GM12878 (cell line): Measurements from ENCODE around the gene ROPN1B. TPM values are rescaled to one million over a fixed set of nuclear protein-coding genes. Genes with fewer than 3 reads are reported as not detected.

Source experiments
- ATAC-seq: fragments of 200-7000 bp; cut with Tn5 transposase; 3 replicates; pipeline ENCODE4 v1.9.1; 2020; ENCODE audit warnings: mild to moderate bottlenecking, moderate library complexity
- BruUV-seq: library from RNA; stranded (reverse); fragments of 400-500 nt; replicated peaks from 2 replicates; lab custom pipeline; 2021; lab: Mats Ljungman, UMichigan
- CTCF ChIA-PET: fragments of 300-600 bp; sonication (Branson Sonifier 250); formaldehyde crosslinking; extraction: SDS; loops from one replicate; lab custom pipeline; 2021; ENCODE audit warnings: inconsistent platforms; lab: Yijun Ruan, JAX
- POLR2A ChIA-PET: fragments of 350-600 bp; formaldehyde crosslinking; extraction: SDS; loops from one replicate; lab custom pipeline; 2021; ENCODE audit warnings: inconsistent platforms; lab: Charles Lee
- RAD21 ChIA-PET: fragments of 300-600 bp; sonication (Branson Sonifier 250); formaldehyde crosslinking; loops from one replicate; lab custom pipeline; 2023; ENCODE audit warnings: antibody characterized with exemption; ENCODE audit not compliant: unreplicated experiment; lab: Charles Lee
- SMC1A ChIA-PET: fragments of 300-600 bp; sonication (Branson Sonifier 250); formaldehyde crosslinking; loops from one replicate; lab custom pipeline; 2023; ENCODE audit not compliant: unreplicated experiment, uncharacterized antibody; lab: Charles Lee
- DNase-seq: peaks from one replicate; pipeline ENCODE4 v3.0.0-alpha.2; 2011; ENCODE audit warnings: low read depth, low spot score
- FAIRE-seq: peaks from 3 replicates; lab custom pipeline; 2011; peaks lifted over from hg19 to GRCh38; lab: Jason Lieb, UNC
- H2AFZ ChIP-seq: 2 replicates; pipeline ENCODE4 v1.6.0; 2011; ENCODE audit warnings: low read depth, low read length, control low read depth; ENCODE audit not compliant: control insufficient read depth
- H3K27ac ChIP-seq: 2 replicates; pipeline ENCODE4 v1.5.1; 2011; ENCODE audit warnings: control low read depth; ENCODE audit not compliant: control insufficient read depth, insufficient read depth
- H3K27me3 ChIP-seq, 2 experiments: replicated peaks in 1 of 2; 2 replicates each; pipeline versions ENCODE4 v1.6.0 to v1.6.1; 2011; ENCODE audit warnings: low read length in 1 of 2; ENCODE audit not compliant: control insufficient read depth in 2 of 2, insufficient read depth in 2 of 2
- H3K36me3 ChIP-seq, 2 experiments: 2 replicates each; pipeline ENCODE4 v1.5.1; 2011; ENCODE audit warnings: low read length in 1 of 2; ENCODE audit not compliant: control insufficient read depth in 2 of 2, insufficient read depth in 2 of 2
- H3K4me1 ChIP-seq: 2 replicates; pipeline ENCODE4 v1.6.1; 2011; ENCODE audit warnings: mild to moderate bottlenecking, low read length, moderate library complexity, mixed read lengths; ENCODE audit not compliant: control insufficient read depth, insufficient read depth
- H3K4me2 ChIP-seq: 2 replicates; pipeline ENCODE4 v1.6.0; 2011; ENCODE audit warnings: control low read depth; ENCODE audit not compliant: control insufficient read depth, insufficient read depth
- H3K4me3 ChIP-seq: fragments of 200-600 bp; sonication (generic); 2 replicates; pipeline ENCODE4 v1.5.1; 2016
- H3K79me2 ChIP-seq: 2 replicates; pipeline ENCODE4 v1.6.0; 2011; ENCODE audit warnings: low read length; ENCODE audit not compliant: control insufficient read depth, insufficient read depth
- H3K9ac ChIP-seq: 2 replicates; pipeline ENCODE4 v1.8.0; 2011; ENCODE audit warnings: low read length, control low read depth, mixed read lengths; ENCODE audit not compliant: control insufficient read depth, insufficient read depth
- H3K9me3 ChIP-seq: replicated peaks from 3 replicates; pipeline ENCODE4 v1.5.1; 2011; ENCODE audit warnings: mild to moderate bottlenecking, low read length; ENCODE audit not compliant: control insufficient read depth, insufficient read depth
- H4K20me1 ChIP-seq: 2 replicates; pipeline ENCODE4 v1.6.0; 2011; ENCODE audit not compliant: control insufficient read depth, insufficient read depth
- ASH2L ChIP-seq: fragments of 300-600, 200-600 bp; sonication (generic); IDR thresholded peaks from 2 replicates; pipeline ENCODE4 v1.6.1; 2017; ENCODE audit warnings: low read depth, mild to moderate bottlenecking, borderline replicate concordance
- EZH2 ChIP-seq: IDR thresholded peaks from 2 replicates; pipeline ENCODE4 v1.6.1; 2012; ENCODE audit warnings: low read depth, mild to moderate bottlenecking, control low read depth, inconsistent platforms, low read length, borderline replicate concordance; ENCODE audit not compliant: control insufficient read depth
- HCFC1 ChIP-seq: fragments of 150-350 bp; IDR thresholded peaks from 2 replicates; pipeline ENCODE4 v1.6.1; 2014; ENCODE audit warnings: low read length
- MTA2 ChIP-seq: fragments of 450-650 bp; IDR thresholded peaks from 2 replicates; pipeline ENCODE4 v1.6.1; 2016; ENCODE audit warnings: low read depth, mild to moderate bottlenecking, moderate library complexity
- NFYB ChIP-seq: IDR thresholded peaks from 2 replicates; pipeline ENCODE4 v1.6.1; 2011; ENCODE audit warnings: low read depth, mild to moderate bottlenecking, low read length, improper control_type of control experiment, moderate library complexity; ENCODE audit not compliant: insufficient read depth
- NR2F1 ChIP-seq: fragments of 450-650 bp; conservative IDR thresholded peaks from 2 replicates; pipeline ENCODE4 v1.6.1; 2017; ENCODE audit warnings: mild to moderate bottlenecking
- SPI1 ChIP-seq: IDR thresholded peaks from 2 replicates; pipeline ENCODE4 v1.6.1; 2011; ENCODE audit warnings: low read depth, mild to moderate bottlenecking, low read length, moderate library complexity, borderline replicate concordance; ENCODE audit not compliant: insufficient read depth
- WRNIP1 ChIP-seq: IDR thresholded peaks from 2 replicates; pipeline ENCODE4 v1.6.1; 2011; ENCODE audit warnings: low read depth, low read length, improper control_type of control experiment, borderline replicate concordance
- ZNF384 ChIP-seq: IDR thresholded peaks from 2 replicates; pipeline ENCODE4 v1.6.1; 2012; ENCODE audit warnings: low read depth, mild to moderate bottlenecking, low read length, improper control_type of control experiment, borderline replicate concordance
- WGBS: methylation state at CpG from one replicate; pipeline ENCODE4 v1.1.6; 2016; ENCODE audit warnings: low lambda C conversion rate; ENCODE audit not compliant: insufficient replicate concordance, insufficient coverage; ENCODE audit errors: missing lambda C conversion rate; 5-methylcytosine and 5-hydroxymethylcytosine counted together
- in situ Hi-C: fragments of 300-500 bp; cut with MboI; formaldehyde crosslinking; loops from 9 replicates; pipeline ENCODE4 v1.14.3; 2018; ENCODE audit warnings: mixed read lengths
- intact Hi-C: fragments of 100-400 bp; cut with micrococcal nuclease; formaldehyde crosslinking; loops from one replicate; pipeline ENCODE4 v1.14.2; 2022; ENCODE audit not compliant: unreplicated experiment
- polyA plus RNA-seq, 11 experiments: library from polyadenylated mRNA; depleted of rRNA in 4 of 11; unstranded in 6 of 11; stranded (reverse) in 5 of 11; fragments of >200 nt; fragmentation: Nextera tagmentation in 4 of 11; fragmentation: Illumina TruSeq in 1 of 11; extraction: Ambion mirVana in 4 of 11; extraction: Trizol in 1 of 11; gene quantifications; 1 replicate in 1 of 11; 2 replicates in 10 of 11; pipeline versions ENCODE4 v1.2.1 to v1.2.3, GENCODE V29; 2011 to 2016; ENCODE audit warnings: inconsistent platforms in 2 of 11, missing spikeins in 2 of 11, low read depth in 1 of 11
- total RNA-seq, 4 experiments: library from RNA; depleted of rRNA in 3 of 4; stranded (reverse); fragments of >200 nt in 3 of 4; fragmentation: Illumina TruSeq in 1 of 4; extraction: Trizol in 1 of 4; gene quantifications; 2 replicates each; pipeline versions ENCODE4 v1.2.1 to v1.2.3, GENCODE V29; 2013 to 2021
- TF ChIP-seq, protein P1 (sequence below), 3 experiments: IDR thresholded peaks in 2 of 3; conservative IDR thresholded peaks in 1 of 3; 2 replicates each; pipeline ENCODE4 v1.5.1; 2011; ENCODE audit warnings: low read depth in 3 of 3, low read length in 3 of 3, mild to moderate bottlenecking in 3 of 3, control low read depth in 2 of 3, moderate library complexity in 2 of 3, inconsistent platforms in 1 of 3, mixed read lengths in 1 of 3; ENCODE audit not compliant: control insufficient read depth in 2 of 3, insufficient read depth in 1 of 3; ENCODE audit errors: extremely low read depth in 1 of 3
- TF ChIP-seq, protein P2 (sequence below): fragments of 450-650 bp; formaldehyde crosslinking; IDR thresholded peaks from 2 replicates; pipeline ENCODE4 v1.4.0; 2020; ENCODE audit warnings: mild to moderate bottlenecking, moderate library complexity
- TF ChIP-seq, protein P3 (sequence below): IDR thresholded peaks from 2 replicates; pipeline ENCODE4 v1.6.1; 2011; ENCODE audit warnings: mild to moderate bottlenecking, low read depth, low read length, moderate library complexity; ENCODE audit not compliant: insufficient replicate concordance

ROPN1B gene
- total and polyA plus RNA-seq, 10 of the 15 experiments (the other 5 are each of a cell fraction or from before 2014, with no cell fraction given), result not detected

DNA sequence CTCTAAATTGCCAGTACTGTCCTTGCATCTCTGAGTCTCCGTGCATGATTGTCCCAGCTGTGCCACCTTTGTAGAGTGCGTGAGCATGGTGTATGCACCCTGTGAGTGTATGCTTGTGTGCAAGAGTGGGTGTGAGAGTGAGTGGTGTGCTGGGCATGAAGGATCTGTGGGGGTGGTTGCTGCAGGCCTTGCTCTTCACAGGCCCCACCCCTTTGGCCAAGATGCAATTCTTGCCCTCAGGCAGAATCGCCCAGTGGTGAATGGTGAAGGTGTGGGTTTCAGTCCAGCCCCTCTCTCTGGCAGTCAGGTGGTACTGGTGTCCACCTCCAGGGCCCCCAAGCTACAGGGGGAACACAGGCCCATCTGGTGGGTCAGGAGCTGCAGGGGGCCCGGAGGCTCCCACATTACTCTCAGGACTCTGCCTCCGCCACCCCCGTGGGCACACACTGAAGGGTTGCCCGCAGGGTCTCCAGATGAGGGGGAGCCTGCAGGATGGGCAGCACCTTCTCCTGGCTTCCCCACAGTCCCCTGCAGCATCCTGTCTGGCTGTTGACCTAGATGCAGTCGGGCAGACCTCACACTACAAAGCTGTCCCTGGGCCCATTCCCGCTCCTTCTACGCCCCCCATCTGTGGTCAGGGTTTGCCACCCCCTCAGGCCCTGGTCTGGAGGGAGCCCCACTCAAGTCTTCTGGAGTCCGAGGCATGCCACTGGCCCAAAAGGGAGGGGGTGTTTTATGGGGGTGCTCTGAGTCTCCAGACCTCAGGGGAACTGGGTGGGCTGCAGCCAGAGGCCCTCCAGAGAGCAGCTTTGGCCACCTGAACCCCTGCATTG, 8.3 kb upstream of the ROPN1B start (continued):
- TF ChIP-seq, protein P1, sequence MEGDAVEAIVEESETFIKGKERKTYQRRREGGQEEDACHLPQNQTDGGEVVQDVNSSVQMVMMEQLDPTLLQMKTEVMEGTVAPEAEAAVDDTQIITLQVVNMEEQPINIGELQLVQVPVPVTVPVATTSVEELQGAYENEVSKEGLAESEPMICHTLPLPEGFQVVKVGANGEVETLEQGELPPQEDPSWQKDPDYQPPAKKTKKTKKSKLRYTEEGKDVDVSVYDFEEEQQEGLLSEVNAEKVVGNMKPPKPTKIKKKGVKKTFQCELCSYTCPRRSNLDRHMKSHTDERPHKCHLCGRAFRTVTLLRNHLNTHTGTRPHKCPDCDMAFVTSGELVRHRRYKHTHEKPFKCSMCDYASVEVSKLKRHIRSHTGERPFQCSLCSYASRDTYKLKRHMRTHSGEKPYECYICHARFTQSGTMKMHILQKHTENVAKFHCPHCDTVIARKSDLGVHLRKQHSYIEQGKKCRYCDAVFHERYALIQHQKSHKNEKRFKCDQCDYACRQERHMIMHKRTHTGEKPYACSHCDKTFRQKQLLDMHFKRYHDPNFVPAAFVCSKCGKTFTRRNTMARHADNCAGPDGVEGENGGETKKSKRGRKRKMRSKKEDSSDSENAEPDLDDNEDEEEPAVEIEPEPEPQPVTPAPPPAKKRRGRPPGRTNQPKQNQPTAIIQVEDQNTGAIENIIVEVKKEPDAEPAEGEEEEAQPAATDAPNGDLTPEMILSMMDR (IDR thresholded peaks at IDR 0.05 in 2 of 3, conservative IDR thresholded peaks at IDR 0.05 in 1 of 3; ENCODE audit: control insufficient read depth in 2 of 3, extremely low read depth in 1 of 3, insufficient read depth in 1 of 3, low read depth in 3 of 3, low read length in 3 of 3), result no peak
- TF ChIP-seq MTA2 (no peak), ASH2L (no peak), SPI1 (no peak)
- TF ChIP-seq, all 136 proteins: peak for 0

DNA sequence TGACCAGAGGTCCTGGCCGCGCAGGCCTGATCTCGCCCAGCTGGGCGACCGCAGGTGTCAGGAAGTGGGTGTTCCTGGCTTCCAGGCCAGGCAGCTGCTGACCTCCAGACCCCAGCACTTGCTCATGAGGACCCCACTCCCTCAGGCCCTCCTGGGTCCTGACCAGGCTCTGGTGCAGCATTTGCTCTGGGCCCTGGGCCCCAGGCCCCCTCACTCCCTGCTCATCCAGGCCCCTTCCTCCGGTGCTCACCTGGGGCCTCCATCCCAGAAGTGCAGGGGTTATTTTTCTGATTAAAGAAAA, 7.7 kb upstream of the ROPN1B start:
- Histone ChIP-seq H3K4me2 (no peak overlapping the region), H3K4me3 (no peak overlapping the region), H3K27me3 (no peaks in the 10 kb centered on the region), H3K9ac (no peak overlapping the region), H2AFZ (no peak overlapping the region), H3K79me2 (no peaks in the 10 kb centered on the region), H4K20me1 (no peaks in the 10 kb centered on the region)
- DNase-seq, result no peak
- in situ Hi-C loops, result no loop called here
- 56% methylated on average over 6 of the region's 6 CpGs for WGBS
- CTCF ChIA-PET, result no interaction called here
- RAD21 ChIA-PET, result no interaction called here
- no peak for ATAC-seq
- TF ChIP-seq NFYB, result no peak
- no peak for TF ChIP-seq WRNIP1
- TF ChIP-seq, protein P2, sequence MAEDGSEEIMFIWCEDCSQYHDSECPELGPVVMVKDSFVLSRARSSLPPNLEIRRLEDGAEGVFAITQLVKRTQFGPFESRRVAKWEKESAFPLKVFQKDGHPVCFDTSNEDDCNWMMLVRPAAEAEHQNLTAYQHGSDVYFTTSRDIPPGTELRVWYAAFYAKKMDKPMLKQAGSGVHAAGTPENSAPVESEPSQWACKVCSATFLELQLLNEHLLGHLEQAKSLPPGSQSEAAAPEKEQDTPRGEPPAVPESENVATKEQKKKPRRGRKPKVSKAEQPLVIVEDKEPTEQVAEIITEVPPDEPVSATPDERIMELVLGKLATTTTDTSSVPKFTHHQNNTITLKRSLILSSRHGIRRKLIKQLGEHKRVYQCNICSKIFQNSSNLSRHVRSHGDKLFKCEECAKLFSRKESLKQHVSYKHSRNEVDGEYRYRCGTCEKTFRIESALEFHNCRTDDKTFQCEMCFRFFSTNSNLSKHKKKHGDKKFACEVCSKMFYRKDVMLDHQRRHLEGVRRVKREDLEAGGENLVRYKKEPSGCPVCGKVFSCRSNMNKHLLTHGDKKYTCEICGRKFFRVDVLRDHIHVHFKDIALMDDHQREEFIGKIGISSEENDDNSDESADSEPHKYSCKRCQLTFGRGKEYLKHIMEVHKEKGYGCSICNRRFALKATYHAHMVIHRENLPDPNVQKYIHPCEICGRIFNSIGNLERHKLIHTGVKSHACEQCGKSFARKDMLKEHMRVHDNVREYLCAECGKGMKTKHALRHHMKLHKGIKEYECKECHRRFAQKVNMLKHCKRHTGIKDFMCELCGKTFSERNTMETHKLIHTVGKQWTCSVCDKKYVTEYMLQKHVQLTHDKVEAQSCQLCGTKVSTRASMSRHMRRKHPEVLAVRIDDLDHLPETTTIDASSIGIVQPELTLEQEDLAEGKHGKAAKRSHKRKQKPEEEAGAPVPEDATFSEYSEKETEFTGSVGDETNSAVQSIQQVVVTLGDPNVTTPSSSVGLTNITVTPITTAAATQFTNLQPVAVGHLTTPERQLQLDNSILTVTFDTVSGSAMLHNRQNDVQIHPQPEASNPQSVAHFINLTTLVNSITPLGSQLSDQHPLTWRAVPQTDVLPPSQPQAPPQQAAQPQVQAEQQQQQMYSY (CRISPR knock-in tag), result no peak
- TF ChIP-seq NR2F1, result no peak
- no peak for TF ChIP-seq ZNF384
- TF ChIP-seq, protein P3, sequence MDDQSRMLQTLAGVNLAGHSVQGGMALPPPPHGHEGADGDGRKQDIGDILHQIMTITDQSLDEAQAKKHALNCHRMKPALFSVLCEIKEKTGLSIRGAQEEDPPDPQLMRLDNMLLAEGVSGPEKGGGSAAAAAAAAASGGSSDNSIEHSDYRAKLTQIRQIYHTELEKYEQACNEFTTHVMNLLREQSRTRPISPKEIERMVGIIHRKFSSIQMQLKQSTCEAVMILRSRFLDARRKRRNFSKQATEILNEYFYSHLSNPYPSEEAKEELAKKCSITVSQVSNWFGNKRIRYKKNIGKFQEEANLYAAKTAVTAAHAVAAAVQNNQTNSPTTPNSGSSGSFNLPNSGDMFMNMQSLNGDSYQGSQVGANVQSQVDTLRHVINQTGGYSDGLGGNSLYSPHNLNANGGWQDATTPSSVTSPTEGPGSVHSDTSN, result no peak
- TF ChIP-seq HCFC1, result no peak
- no peak for TF ChIP-seq EZH2
- TF ChIP-seq, all 136 proteins: peak for 0
- no peaks in the 10 kb centered on the region for H3K4me1 ChIP-seq
- intact Hi-C loops, result no loop called here
- no TSS peak for BruUV-seq
- FAIRE-seq, result no peak
- no peaks in the 10 kb centered on the region for H3K36me3 ChIP-seq
- ChIA-PET SMC1A (no interaction called here), POLR2A (no interaction called here)
- H3K27ac ChIP-seq, result no peak overlapping the region
- H3K9me3 ChIP-seq, result no peaks in the 10 kb centered on the region; the same call in 2 of the 3 replicates
